ENCODE data around the gene RASGRP2.

The RASGRP2 gene

DNA sequence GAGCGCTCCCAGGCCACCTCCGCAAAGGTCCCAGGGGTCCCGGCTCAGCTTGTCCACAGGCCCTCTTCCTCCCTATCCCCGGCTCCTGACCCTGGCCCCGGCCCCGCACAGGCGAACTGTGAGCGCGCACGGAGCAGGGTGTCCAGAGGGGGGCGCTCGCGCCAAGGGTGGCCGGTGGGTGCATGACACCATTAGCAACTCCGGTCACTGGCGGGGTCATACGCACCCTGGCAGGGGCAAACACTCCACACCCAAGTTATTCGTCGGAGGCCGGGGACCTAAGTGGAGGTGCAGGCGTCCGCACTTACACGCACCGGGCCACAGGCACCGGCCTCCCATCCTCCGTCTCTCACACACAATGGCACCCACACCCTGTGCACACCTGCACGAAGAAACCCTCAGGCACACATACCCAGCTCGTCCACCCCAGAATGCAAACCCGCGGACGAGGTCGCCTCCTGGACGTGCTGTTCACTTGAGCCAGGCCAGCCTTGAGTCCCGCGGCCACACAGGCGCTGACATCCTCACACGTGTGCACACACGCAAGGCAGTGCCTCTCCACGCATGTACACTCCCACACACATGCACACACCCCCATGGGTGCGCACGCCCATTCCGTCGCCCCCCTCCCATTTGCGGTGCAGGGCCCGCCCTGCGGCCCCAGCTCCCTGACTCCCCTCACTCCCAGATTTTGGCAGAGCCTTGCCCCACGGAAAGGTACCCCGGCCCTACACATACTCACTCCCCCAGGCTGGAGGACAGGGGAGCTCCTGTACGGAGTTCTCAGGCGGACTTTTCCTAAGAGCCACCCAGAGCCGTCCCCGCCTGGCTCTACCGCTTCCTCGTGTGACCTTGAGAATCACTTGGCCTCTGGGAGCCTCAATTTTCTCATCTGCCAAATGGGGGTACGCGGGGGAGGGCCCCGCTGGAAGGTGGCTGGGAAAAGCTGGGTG lies at the start of gene RASGRP2:
Gene RASGRP2, minus strand, starts transcription at position 552 of the 953 bp plus-strand sequence. CDS start 1,276 bp downstream, outside the sequence.
- DNase-seq = no peak

DNA sequence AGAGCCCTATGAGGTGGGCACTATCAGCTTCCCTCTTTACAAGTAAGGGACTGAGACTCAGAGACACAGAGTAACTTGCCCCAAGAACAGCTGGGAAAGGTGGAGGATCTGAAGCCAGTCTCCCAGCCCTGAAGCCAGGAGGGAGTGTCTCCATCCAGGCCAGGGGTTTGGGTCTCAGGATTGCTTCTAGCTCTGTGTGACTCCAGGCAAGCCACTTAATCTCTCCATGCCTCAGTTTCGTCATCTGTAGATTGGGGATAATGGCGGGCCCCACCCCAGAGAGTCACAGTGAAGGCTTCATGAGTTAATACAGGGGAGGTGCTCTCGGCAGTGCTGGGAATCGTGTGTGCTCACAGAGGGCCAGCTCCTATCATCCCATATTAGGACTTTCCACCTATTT lies 48.5 kb upstream of the RASGRP2 start:
- DNase-seq = no peak

DNA sequence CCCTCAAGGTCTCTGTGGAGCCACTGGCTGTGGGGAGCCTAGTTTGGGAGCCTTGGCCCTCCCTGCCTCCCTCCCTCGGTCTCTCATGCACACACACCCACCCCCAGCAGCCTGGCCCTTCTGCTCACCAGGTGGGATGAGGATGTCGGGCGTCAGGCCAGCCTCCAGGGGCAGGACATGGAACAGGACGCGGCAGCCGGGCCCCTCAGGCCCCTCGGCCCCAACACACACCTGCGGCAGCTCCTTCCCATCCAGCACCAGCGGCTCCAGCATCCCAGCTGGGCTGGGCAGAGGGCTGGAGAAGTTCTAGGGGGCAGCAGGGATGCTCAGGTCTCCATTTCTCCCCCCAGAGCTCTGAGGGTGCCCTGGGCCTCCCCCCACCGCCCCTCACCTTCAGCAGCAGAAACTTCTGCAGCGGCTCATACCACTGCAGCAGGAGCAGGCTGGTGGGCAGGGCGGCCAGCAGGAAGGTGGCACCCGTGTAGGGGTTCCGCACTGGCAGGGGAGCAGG lies 47.9 kb upstream of the RASGRP2 start:
- no peak for DNase-seq

DNA sequence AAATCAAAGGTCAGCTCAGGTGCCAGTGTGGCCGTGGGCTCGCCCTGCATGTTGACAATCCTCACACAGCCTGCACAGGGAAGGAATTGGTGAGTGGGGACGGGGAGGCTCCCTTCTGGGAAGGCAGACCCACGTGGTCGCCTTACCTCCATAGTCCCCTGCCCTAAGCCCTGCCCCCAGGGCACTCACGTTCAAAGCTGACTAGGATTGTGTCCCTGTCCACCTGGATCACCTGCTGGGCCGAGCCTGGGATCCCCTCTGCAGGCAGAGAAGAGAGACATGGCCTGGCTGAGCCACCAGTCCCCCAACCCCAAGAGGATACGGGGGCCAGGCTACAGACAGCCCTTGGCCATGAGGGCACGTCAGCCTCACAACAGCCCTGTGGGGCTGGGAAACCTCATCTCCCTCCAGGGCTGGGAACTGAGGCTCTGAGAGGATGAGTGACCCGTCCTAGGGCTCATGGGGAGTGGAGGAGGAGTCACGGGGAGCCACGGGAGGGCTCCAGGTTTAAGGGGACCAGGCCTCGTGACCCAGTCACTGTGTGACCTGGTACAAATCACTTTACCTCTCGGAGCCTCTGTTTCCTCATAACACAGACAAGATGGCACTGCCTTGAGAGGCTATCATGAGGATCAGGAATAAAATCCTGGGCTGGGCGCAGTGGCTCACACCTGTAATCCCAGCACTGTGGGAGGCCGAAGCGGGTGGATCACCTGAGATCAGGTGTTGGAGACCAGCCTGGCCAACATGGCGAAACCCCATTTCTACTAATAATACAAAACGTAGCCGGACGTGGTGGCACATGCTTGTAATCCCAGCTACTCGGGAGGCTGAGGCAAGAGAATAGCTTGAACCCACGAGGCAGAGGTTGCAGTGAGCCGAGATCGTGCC lies 46.5 kb upstream of the RASGRP2 start:
- DNase-seq = no peak

DNA sequence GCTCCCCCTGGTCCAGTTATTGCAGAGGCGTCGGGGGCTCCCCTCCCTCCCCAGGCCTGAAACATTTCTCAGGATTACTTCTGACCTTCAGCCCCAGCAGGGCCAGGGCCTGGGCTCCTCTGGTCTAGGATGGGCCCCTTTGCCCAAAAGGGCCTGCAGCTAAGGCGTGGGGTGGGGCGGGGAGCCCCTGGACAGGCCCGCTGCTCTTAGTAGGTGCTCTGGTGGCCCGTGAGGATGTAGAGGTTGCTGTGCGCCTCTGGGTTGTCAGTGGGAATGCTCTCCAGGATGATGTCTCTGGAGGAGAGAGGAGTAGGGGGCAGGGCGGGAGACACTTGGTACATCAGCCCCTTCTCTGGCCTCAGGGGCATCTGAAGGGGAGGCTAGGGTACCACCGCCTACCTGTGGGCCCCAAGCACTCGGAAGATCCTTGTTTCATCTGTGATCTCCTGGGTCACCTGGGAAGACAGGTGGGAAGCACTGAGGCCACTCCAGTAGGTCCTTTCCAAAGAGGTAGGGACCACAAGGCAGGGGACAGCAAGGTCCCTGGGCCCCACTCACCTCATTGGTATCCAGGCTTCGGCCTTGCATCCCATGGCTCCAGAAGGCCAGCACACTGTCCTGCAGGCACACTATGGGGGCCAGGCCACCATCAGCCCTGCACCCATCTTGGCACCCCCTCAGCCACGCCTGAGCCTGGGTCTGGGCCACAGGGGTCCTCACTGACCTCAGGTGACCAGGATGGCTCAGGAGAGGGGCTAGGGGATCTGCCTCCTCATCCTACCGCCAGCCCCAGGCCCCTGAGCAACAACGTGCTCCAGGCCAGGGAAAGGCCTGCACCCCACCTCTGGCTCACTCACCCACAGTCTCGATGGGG lies 45.6 kb upstream of the RASGRP2 start:
- no peak for DNase-seq

DNA sequence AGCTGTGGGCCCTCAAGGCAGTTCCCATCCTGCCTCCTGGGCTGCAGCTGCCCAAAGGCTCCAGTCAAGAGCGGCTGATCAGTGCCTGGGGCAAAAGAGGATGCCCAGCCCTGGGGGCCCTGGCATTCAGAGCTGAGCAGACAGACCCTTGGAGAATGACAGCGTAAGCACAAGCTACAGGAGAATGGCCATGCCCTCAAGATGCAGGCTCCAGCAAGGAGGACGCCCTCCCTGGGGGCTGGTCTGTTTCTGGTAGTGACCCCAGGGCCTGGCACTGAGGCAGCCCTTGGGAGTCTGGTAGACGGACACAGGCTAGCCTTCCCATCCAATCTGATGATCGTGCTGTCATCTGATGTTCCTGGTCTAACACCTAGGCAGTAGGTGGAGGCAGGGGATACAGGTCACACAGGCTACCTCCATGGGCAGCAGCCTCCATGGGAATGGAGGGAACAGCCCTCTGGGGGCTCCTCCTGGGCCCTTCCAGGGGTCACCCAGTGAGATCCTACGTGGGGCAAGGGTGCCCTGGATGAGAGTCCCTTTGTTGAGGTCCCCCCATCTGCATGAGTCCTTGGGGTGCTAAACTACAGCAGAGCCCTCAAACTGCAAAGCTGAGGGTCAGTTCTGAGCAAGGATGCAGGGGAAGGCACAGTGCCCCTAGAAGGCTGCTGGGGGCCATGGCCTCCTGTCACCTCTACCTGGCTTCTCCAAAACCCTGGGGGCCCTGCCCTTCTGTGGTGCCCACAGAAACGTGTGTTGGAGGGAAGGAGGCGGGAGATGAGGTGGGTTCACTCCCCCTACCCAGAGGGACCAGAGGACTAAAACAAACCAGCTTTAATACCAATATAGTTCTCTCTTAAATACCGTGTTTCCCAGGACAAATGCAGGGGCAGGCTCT lies 44.6 kb upstream of the RASGRP2 start:
- DNase-seq = no peak

DNA sequence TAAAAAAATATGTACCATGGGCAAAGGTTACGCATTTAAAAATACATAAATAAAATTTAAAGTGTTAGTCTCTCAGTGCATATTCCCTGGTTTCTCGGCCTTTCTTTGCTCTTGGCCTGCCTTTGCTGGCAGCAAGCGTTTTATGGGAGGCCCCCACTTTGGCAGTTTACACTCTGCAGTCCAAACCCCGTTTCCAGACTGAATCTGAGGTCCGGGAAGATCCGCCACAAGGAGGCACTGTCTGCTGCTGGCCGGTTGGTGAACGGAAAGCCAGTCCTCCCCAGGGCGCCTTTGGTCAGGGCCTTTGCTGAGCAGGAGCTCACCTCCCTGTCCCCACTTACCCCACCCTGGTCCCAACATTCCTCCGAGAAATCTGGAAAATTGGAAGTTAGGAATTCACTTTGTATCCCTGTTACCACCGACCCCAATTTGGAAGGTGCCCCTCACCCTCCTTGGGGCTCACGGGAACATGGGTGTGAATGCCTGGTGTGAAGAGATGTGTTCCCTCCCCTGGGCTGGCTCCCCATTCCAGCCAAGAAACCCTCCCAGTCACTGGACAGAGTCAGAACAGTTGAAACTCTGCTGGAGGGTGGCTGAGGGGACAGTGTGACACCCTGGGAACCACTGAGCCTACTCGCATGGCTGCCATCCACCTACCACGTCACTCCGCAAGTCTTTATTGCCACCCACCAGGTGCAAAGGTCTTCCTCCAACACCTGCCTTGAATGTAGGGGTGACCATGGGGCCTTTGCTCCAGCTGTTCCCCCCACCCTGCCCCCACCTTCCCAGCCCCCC lies 43.8 kb upstream of the RASGRP2 start:
- no peak for DNase-seq

DNA sequence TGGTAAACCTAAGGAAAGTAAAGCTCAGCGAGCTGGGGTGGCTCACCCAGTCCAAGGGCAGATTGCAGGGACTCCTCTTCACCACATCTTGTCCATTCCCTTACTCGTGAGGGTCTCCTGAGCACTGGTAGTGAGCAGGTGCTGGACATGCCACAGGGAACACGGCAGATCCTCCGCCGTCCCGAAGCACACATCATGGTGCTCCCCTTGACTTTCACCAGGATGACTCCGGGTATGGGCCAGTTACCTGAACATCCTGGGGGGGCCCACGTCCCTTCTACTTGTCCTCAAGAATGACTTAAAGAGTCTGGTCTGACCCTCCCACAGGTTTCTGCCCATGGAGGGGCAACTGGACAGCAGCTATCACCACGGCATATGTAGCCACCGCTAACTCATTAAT lies 42.4 kb upstream of the RASGRP2 start:
- no peak for DNase-seq

DNA sequence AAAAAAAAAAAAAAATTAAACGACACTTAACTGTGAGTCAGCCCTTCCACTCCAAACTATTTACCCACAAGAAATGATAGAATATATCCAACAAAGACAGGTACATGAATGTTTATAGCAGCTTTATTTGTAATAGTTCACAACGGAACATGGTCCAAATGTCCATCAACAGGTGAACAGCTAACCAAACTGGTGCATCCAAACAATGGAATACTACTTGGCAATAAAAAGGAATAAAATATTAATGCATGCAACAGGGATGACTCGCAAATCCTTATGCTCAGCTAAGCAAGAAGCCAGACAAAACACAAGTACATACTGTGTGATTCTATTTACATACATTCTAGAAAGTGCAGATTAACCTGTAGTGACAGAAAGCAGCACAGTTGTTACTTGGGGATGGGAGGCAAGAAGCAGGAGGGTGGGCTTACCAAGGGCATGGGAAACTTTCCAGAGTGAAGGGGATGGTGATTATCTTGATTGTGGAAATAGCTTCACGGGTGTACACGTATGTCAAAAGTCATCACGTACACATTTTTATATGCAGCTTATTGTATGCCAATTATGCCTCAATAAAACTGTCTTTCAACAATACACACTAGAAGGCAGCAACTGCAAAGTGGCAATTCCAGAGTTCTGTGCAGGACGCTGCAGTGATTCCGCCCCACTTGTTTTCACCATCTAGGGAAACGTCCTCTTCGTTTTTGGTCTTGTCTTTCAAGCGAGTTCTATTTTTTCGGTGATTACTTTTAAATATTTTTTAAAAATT lies 41.1 kb upstream of the RASGRP2 start:
- no peak for DNase-seq

DNA sequence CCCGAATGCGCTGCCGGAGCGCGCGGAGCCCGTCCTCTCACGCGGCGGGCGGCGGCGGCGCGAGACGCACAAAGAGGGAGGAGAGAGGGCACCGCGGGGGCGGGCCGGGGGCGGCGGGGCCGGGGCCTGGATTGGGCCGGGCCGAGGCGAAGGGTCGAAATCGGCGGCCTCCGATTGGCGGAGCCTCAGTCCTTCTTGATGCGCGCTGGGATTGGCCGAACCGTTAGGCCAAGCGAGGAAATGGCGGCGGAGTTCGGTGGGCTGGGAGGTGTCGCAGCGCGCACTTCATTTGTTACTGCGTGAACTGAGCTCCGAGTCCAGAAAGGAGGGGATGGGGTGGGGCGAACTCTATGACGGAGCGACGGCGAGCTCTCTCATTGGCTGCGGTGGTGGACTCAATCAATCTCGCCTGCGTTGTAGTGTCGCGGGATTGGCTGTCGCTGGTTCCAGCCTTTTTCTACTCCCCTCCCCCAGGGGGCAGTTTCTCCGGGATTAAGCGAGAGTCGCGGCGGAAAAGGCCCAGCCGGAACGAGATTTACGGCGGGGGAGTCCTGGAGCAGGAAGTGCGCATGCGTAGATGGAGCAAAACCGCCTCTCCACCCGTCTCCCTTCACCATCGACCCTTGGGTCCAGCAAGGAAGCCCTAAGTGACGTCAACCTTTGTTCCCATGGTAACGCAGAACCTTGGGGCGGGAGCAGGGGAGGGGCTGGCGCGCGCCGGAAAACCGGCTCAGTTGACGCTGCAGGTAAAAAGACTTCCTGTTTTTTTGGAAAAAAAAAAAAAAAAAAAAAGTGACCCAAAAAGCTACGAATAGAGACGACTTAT lies 34.7 kb upstream of the RASGRP2 start, which contains the start of gene SF1:
Gene SF1, minus strand, starts transcription at position 70 of the 826 bp plus-strand sequence. CDS start 150 bp downstream, outside the sequence.
- peak; percentile 100 for DNase-seq

DNA sequence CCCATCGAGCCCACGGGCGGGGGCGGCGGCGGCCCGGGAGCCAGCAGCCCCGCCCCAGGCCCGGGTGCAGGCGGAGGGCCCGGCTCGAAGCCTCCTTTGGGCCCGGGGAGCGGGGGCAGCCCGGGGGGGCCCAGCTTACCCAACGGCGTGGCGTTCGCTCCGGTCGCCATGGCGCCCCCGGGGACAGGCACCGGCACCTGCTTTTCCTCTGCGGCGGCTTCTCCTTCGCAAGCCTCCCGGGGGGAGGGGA lies 34.2 kb upstream of the RASGRP2 start:
- DNase-seq = no peak

DNA sequence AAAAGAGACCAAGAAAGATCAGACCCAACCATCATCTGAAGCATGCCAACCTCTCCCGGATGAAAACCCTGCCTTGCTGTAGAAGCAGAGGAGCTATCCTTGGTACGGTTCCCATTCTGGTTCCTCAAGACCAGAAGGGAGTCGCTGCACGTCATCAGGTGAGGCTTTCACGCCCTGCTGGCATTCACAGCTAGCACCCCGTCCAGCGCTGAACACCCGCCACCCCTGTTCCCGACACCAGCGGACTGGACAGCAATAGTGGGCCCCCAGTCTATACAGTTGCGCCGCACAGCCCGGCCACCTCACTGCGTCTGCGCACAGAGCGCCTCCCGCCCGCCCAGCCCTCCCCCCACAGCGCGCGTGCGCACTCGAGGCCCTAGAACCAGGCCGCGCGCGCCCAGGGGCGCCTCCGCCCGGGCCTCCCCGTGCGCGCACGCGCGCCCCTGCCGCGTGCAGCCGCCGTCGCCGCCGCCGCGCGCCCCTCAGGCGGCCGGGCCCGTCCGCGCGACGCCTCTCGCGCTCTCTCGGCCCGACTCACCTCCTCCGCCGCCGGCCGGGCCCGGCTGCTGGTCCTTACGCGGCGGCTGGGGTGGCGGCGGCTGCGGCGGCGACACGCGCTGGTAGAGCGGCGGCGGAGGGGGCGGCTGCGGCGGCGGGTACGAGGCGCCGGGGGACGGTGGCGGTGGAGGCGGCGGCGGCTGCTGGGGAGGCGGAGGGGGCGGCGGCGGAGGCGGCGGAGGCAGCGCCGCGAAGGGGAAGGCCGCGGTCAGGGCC lies 33.7 kb upstream of the RASGRP2 start:
- peak; percentile 62 for DNase-seq

DNA sequence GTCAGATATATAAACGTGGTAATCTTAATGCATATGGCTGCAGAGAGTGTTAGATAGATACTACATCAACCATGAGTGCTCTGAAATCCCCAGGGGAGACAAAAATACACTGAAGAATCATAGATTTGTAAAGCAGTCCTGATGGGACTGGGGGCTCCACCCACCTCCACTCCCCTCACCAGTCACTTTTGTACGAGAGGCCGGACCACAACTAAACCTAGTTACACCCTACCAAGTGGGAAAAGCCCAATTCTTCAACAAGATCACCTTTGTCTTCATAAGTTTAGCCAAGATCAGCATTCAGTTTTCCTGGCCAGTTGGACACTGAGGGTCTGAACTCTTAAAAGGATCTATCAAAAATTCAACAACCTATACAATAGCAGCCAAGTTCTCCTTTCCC lies 32.9 kb upstream of the RASGRP2 start:
- DNase-seq = no peak

DNA sequence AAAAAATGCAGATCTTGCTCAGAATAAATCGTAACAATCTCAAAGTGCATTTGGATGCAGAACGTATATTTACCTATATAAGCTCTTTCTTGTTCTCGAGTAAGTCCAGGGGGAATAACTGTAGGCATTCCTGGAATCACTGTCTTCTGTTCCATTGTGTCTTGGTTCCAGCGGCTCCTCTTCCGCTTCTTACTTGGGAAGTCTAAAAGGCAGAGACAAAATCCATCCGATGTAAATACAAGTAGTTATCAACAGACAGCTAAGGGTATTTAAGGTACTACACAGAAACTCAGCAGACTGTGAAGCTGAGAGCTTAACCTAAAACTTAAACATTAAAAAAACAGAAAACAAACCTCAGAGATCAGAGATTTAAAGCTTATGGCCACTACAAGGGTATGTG lies 32.5 kb upstream of the RASGRP2 start:
- DNase-seq = no peak

DNA sequence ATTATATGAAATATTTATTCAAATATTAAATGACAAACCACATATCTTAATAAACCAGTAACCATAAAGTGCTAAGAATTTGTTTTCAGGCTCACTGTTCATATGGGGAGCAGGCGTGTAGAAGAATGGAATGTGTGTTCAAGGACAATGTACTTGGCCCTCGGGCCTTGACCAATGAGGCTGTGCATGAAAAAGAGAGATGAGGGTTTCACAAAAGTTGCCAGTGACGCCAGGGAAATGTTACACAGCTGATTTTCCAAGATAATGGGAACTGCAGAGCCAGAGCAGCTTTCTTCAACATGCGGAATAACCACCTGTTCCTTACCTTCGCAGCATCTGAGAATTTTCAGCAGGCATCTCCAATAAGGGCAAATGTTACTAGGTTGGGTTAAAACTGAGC lies 30.2 kb upstream of the RASGRP2 start:
- DNase-seq = no peak

DNA sequence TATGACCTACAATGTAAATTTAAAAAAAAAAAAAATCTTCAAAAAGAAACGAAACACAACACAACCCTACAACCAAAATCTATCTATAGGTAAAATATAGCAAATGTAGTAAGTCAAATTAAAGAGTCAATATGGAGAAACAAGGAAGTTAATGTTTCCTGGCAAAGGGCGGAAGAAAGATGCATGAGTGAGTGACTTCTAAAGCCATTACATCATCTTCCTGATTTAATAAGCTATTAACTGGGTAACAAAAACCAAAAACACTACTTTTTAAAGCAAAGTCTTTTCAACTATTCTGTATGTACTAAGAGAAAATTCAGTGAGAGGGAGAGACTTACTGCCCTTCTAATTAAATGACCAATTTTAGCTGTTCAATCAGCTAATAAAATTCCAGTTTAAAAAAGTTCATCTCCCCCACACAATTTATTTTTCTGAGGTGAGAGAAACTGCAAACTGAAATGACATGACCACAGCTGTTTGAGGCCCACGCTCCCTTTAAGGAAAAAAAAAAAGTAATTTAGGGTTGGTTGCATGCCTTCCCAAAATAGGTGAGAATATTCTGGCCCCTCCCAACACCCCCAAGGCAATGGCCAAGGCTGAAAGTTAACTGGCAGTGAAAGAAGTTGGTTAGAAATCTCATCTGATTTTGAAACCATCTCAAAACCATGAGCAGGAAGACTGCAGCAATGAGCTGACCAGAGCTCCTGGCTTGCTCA lies 28.5 kb upstream of the RASGRP2 start:
- DNase-seq = no peak

DNA sequence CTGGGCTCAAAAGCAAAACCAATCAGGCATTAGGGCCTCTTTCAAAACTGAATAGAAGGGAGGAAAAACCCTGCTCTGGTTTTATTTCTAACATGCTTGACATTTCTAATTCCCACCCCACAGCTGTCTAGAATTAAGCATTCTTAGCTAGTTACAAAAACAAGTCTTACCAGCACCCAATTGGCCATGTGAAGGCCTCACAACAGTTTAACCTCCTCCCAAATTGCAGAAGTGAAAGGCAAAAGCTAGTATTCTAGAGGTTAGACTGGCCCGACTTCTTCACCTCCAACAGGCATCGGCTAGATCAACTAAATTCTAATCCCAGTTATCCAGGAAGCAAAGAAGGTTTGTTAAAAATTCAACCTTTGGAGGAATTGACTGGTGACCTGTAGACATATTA lies 27.9 kb upstream of the RASGRP2 start:
- no peak for DNase-seq

Measured in amniotic stem cell (primary cell).